ENCODE results near the gene RAB39A.

The RAB39A gene

GRCh38 chr11:107963091-107963490, 34.8 kb downstream of the RAB39A start:
- Histone ChIP-seq H3K4me1 (ENCODE audit: insufficient read depth, low read length) (no peaks in the 10 kb centered on the region), H3K36me3 (ENCODE audit: insufficient read depth, low read length) (no peaks in the 10 kb centered on the region), H3K27ac (ENCODE audit: low read depth, low read length) (no peak overlapping the region), H3K9me3 (ENCODE audit: low read length) (no peaks in the 10 kb centered on the region), H3K4me3 (ENCODE audit: low read depth in 1 of 2, low read length in 2 of 2) (no peak overlapping the region), H3K27me3 (ENCODE audit: control insufficient read depth in 1 of 2, insufficient read depth in 2 of 2, low read length in 2 of 2) (no peaks in the 10 kb centered on the region), H3K9ac (ENCODE audit: low read length) (no peak overlapping the region)

- H3K27ac ChIP-seq (ENCODE audit: low read depth, low read length): no peak overlapping the region
- H3K36me3 ChIP-seq (ENCODE audit: insufficient read depth, low read length): no peaks in the 10 kb centered on the region
- no peaks in the 10 kb centered on the region for H3K9me3 ChIP-seq (ENCODE audit: low read length)
- H3K27me3 ChIP-seq (ENCODE audit: control insufficient read depth in 1 of 2, insufficient read depth in 2 of 2, low read length in 2 of 2): no peaks in the 10 kb centered on the region
- no peak overlapping the region for H3K4me3 ChIP-seq (ENCODE audit: low read depth in 1 of 2, low read length in 2 of 2)
- H3K9ac ChIP-seq (ENCODE audit: low read length): no peak overlapping the region
- H3K4me1 ChIP-seq (ENCODE audit: insufficient read depth, low read length): no peaks in the 10 kb centered on the region
These were observed 41.0 kb downstream of the RAB39A start for GRCh38 chr11:107969219-107969618.

DNA sequence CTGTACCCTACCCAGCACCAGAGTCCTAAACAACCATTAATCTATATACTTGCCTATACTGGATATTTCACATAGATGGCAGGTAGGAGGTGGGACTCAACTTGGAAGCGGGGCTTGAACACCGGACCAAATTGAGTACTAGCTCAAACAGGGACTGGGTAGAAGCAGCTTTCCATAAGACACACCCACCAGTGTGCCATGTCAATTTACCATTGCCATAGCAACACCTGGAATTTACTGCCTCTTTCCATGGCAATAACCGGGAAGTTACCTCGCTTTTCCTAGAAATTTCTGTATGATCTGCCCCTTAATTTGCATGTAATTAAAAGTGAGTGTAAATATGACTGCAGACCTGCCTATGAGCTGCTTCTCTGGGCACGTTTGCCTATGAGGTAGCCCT, 41.8 kb downstream of the RAB39A start:
- Histone ChIP-seq H3K4me3 (ENCODE audit: low read depth in 1 of 2, low read length in 2 of 2) (no peak overlapping the region), H3K9ac (ENCODE audit: low read length) (no peak overlapping the region), H3K27ac (ENCODE audit: low read depth, low read length) (no peak overlapping the region), H3K27me3 (ENCODE audit: control insufficient read depth in 1 of 2, insufficient read depth in 2 of 2, low read length in 2 of 2) (no peaks in the 10 kb centered on the region), H3K36me3 (ENCODE audit: insufficient read depth, low read length) (no peaks in the 10 kb centered on the region), H3K4me1 (ENCODE audit: insufficient read depth, low read length) (no peaks in the 10 kb centered on the region), H3K9me3 (ENCODE audit: low read length) (no peaks in the 10 kb centered on the region)

DNA sequence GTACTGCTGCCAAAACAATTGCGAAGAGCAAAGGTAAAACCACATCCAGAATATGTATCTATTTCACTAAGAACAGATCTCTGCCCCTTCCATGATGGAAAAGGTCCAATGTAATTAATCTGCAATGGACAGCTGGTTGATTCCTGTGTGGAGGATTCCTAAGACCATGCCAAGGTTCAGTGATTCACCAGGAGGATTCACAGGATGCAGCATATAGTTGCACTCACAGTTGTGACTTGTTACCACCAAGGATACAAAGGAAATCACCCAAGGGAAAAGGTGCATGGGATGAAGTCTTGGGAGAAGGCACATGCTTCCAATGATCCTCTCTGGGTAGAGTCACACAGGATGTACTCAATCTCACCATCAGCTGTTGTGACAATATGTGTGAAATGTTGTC, 45.4 kb downstream of the RAB39A start:
- Histone ChIP-seq H3K4me3 (ENCODE audit: low read depth in 1 of 2, low read length in 2 of 2) (no peak overlapping the region), H3K27me3 (ENCODE audit: control insufficient read depth in 1 of 2, insufficient read depth in 2 of 2, low read length in 2 of 2) (no peaks in the 10 kb centered on the region), H3K36me3 (ENCODE audit: insufficient read depth, low read length) (no peaks in the 10 kb centered on the region), H3K9ac (ENCODE audit: low read length) (no peak overlapping the region), H3K4me1 (ENCODE audit: insufficient read depth, low read length) (no peaks in the 10 kb centered on the region), H3K9me3 (ENCODE audit: low read length) (no peaks in the 10 kb centered on the region), H3K27ac (ENCODE audit: low read depth, low read length) (no peak overlapping the region)

DNA sequence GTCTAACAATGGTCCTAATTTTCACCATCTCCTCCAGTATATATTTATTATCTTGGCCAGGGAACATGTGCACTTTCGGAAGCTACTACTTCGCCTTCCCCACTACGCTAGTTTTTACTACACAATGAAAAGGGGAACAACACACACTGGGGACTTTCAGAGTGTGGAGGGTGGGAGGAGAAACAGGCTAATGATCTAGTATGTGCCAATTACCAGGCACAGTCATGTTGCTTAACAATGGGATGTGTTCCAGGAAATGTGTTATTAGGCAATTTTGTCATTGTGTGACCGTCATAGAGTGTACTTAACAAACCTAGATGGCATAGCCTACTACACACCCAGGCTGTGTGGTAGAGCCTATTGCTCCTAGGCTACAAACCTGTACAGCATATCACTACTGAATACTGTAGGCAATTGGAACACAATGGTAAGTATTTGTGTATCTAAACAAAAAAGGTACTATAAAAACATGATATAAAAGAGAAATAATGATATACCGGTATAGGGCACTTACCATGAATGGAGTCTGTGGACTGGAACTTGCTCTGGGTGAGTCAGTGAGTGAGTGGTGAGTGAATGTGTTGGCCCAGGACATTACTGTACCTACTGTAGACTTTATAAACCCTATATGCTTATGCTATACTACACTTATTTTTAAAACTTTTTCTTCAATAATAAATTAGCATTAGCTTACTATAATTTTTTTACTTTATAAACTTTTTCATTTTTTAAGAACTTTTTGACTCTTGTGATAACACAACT, 60.3 kb downstream of the RAB39A start:
- no peaks in the 10 kb centered on the region for H3K27me3 ChIP-seq (ENCODE audit: control insufficient read depth in 1 of 2, insufficient read depth in 2 of 2, low read length in 2 of 2)
- no peaks in the 10 kb centered on the region for H3K36me3 ChIP-seq (ENCODE audit: insufficient read depth, low read length)
- H3K9me3 ChIP-seq (ENCODE audit: low read length): no peaks in the 10 kb centered on the region
- H3K4me1 ChIP-seq (ENCODE audit: insufficient read depth, low read length): no peaks in the 10 kb centered on the region
- H3K9ac ChIP-seq (ENCODE audit: low read length): no peak overlapping the region
- H3K27ac ChIP-seq (ENCODE audit: low read depth, low read length): no peak overlapping the region
- H3K4me3 ChIP-seq (ENCODE audit: low read depth in 1 of 2, low read length in 2 of 2): no peak overlapping the region

- H3K36me3 ChIP-seq (ENCODE audit: insufficient read depth, low read length): no peaks in the 10 kb centered on the region
- no peak overlapping the region for H3K4me3 ChIP-seq (ENCODE audit: low read depth in 1 of 2, low read length in 2 of 2)
- H3K27me3 ChIP-seq (ENCODE audit: control insufficient read depth in 1 of 2, insufficient read depth in 2 of 2, low read length in 2 of 2): no peaks in the 10 kb centered on the region
- H3K9me3 ChIP-seq (ENCODE audit: low read length): no peaks in the 10 kb centered on the region
- no peaks in the 10 kb centered on the region for H3K4me1 ChIP-seq (ENCODE audit: insufficient read depth, low read length)
- H3K9ac ChIP-seq (ENCODE audit: low read length): no peak overlapping the region
- no peak overlapping the region for H3K27ac ChIP-seq (ENCODE audit: low read depth, low read length)
These were observed 63.7 kb downstream of the RAB39A start for GRCh38 chr11:107991868-107992414.

DNA sequence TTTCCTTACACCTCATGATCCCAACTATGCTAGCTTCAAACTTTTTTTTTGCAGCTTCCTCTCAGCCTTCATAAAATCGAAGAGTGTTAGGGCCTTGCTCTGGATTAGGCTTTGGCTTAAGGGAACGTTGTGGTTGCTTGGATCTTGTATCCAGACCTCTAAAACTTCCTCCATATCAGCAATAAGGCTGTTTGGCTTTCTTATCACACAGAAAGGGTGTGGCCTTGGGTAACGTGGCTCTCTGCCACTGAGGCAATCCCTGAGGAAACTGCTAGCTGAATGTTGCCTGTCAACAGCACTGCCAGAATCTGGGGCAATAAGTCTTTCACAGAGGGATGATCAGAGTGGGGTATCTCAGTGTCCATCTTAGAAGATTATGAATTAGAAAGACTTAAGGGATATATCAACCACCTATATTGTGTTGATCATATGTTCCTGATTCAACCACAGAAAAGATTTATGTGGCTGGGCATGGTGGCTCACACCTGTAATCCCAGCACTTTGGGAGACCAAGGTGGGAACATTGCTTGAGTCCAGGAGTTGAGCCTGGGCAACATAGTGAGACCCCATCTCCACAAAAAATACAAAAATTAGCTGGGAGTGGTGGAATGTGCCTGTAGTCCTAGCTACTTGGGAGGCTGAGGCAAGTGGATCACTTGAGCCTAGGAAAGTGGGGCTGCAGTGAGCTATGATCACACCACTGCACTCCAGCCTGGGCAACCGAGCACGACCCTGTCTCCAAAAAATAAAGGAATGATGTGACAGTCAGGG, 67.9 kb downstream of the RAB39A start:
- Histone ChIP-seq H3K27ac (ENCODE audit: low read depth, low read length) (no peak overlapping the region), H3K9me3 (ENCODE audit: low read length) (no peaks in the 10 kb centered on the region), H3K9ac (ENCODE audit: low read length) (no peak overlapping the region), H3K4me1 (ENCODE audit: insufficient read depth, low read length) (no peaks in the 10 kb centered on the region), H3K36me3 (ENCODE audit: insufficient read depth, low read length) (no peaks in the 10 kb centered on the region), H3K4me3 (ENCODE audit: low read depth in 1 of 2, low read length in 2 of 2) (no peak overlapping the region), H3K27me3 (ENCODE audit: control insufficient read depth in 1 of 2, insufficient read depth in 2 of 2, low read length in 2 of 2) (no peaks in the 10 kb centered on the region)

DNA sequence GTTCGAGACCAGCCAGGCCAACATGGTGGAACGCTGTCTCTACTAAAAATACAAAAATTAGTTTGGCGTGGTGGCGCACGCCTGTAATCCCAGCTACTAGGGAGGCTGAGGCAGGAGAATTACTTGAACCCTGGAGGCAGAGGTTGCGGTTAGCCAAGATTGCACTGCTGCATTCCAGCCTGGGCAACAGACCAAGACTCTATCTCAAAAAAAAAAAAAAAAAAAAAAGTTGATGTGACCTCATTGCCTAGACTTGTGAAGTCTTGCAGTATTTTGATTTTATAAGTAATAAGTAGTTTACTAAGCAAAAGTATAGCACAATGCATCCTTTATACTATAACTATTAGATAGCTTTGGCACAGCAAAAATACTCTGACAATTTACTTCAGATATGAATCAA, 70.5 kb downstream of the RAB39A start:
- H3K27me3 ChIP-seq (ENCODE audit: control insufficient read depth in 1 of 2, insufficient read depth in 2 of 2, low read length in 2 of 2): no peaks in the 10 kb centered on the region
- H3K9ac ChIP-seq (ENCODE audit: low read length): no peak overlapping the region
- no peaks in the 10 kb centered on the region for H3K4me1 ChIP-seq (ENCODE audit: insufficient read depth, low read length)
- H3K27ac ChIP-seq (ENCODE audit: low read depth, low read length): no peak overlapping the region
- no peaks in the 10 kb centered on the region for H3K9me3 ChIP-seq (ENCODE audit: low read length)
- H3K36me3 ChIP-seq (ENCODE audit: insufficient read depth, low read length): no peaks in the 10 kb centered on the region
- no peak overlapping the region for H3K4me3 ChIP-seq (ENCODE audit: low read depth in 1 of 2, low read length in 2 of 2)

GRCh38 chr11:107999759-108000455, 71.7 kb downstream of the RAB39A start:
- Histone ChIP-seq H3K27ac (ENCODE audit: low read depth, low read length) (no peak overlapping the region), H3K4me1 (ENCODE audit: insufficient read depth, low read length) (no peaks in the 10 kb centered on the region), H3K9ac (ENCODE audit: low read length) (no peak overlapping the region), H3K9me3 (ENCODE audit: low read length) (no peaks in the 10 kb centered on the region), H3K4me3 (ENCODE audit: low read depth in 1 of 2, low read length in 2 of 2) (no peak overlapping the region), H3K36me3 (ENCODE audit: insufficient read depth, low read length) (no peaks in the 10 kb centered on the region), H3K27me3 (ENCODE audit: control insufficient read depth in 1 of 2, insufficient read depth in 2 of 2, low read length in 2 of 2) (no peaks in the 10 kb centered on the region)

- Histone ChIP-seq H3K36me3 (ENCODE audit: insufficient read depth, low read length) (no peaks in the 10 kb centered on the region), H3K4me1 (ENCODE audit: insufficient read depth, low read length) (no peaks in the 10 kb centered on the region), H3K27me3 (ENCODE audit: control insufficient read depth in 1 of 2, insufficient read depth in 2 of 2, low read length in 2 of 2) (no peaks in the 10 kb centered on the region), H3K9me3 (ENCODE audit: low read length) (no peaks in the 10 kb centered on the region), H3K9ac (ENCODE audit: low read length) (no peak overlapping the region), H3K4me3 (ENCODE audit: low read depth in 1 of 2, low read length in 2 of 2) (no peak overlapping the region), H3K27ac (ENCODE audit: low read depth, low read length) (no peak overlapping the region)
These were observed 74.2 kb downstream of the RAB39A start for GRCh38 chr11:108002476-108002875.

GRCh38 chr11:108003623-108004022, 75.4 kb downstream of the RAB39A start:
- no peak overlapping the region for H3K27ac ChIP-seq (ENCODE audit: low read depth, low read length)
- no peak overlapping the region for H3K9ac ChIP-seq (ENCODE audit: low read length)
- H3K27me3 ChIP-seq (ENCODE audit: control insufficient read depth in 1 of 2, insufficient read depth in 2 of 2, low read length in 2 of 2): no peaks in the 10 kb centered on the region
- no peaks in the 10 kb centered on the region for H3K9me3 ChIP-seq (ENCODE audit: low read length)
- H3K4me1 ChIP-seq (ENCODE audit: insufficient read depth, low read length): peaks cover 5% of the 10 kb centered on the region
- H3K36me3 ChIP-seq (ENCODE audit: insufficient read depth, low read length): no peaks in the 10 kb centered on the region
- H3K4me3 ChIP-seq (ENCODE audit: low read depth in 1 of 2, low read length in 2 of 2): no peak overlapping the region
